Thyroid gland (tissue), 4 donors: ENCODE measurements around the gene MISP. TPM values are rescaled to one million over a fixed set of nuclear protein-coding genes. Genes with fewer than 3 reads are reported as not detected.

Source experiments
- DNase-seq, 2 donors: peaks; one replicate each; pipeline ENCODE4 v3.0.0-alpha.2; 2019
- H3K27ac ChIP-seq, 3 donors: fragments of 200-600 bp; sonication (generic); 1 replicate in 2 of 3; 2 replicates in 1 of 3; pipeline ENCODE4 v1.5.1; 2016 to 2019; ENCODE audit warnings: mild to moderate bottlenecking in 1 of 3, moderate library complexity in 1 of 3
- H3K27me3 ChIP-seq: fragments of 200-600 bp; sonication (generic); one replicate; pipeline ENCODE4 v1.5.1; 2019
- H3K36me3 ChIP-seq, 2 donors: fragments of 200-600 bp; sonication (generic); one replicate each; pipeline ENCODE4 v1.5.1; 2016 to 2019
- H3K4me1 ChIP-seq, 2 donors: fragments of 200-600 bp; sonication (generic); one replicate each; pipeline ENCODE4 v1.5.1; 2017 to 2019
- H3K4me3 ChIP-seq, 3 donors: fragments of 200-600 bp; sonication (generic); replicated peaks in 1 of 3; 1 replicate in 2 of 3; 2 replicates in 1 of 3; pipeline ENCODE4 v1.5.1; 2016; ENCODE audit warnings: mild to moderate bottlenecking in 1 of 3
- H3K9me3 ChIP-seq: fragments of 200-600 bp; sonication (generic); one replicate; pipeline ENCODE4 v1.5.1; 2017
- POLR2A ChIP-seq, 2 donors: fragments of 450-650 bp; IDR thresholded peaks; one replicate each; pipeline ENCODE4 v1.6.1; 2017; ENCODE audit warnings: antibody characterized with exemption in 2 of 2, mild to moderate bottlenecking in 2 of 2, moderate library complexity in 1 of 2
- WGBS, 2 donors: methylation state at CpG; one replicate each; pipeline ENCODE4 v1.1.5; 2017; 5-methylcytosine and 5-hydroxymethylcytosine counted together
- intact Hi-C: fragments of 100-400 bp; cut with DNase I; formaldehyde crosslinking; loops from one replicate; pipeline ENCODE4 v1.15.1; 2023
- total RNA-seq, 4 donors: library from RNA; depleted of rRNA; stranded (reverse); fragments of >200 nt; gene quantifications; one replicate each; pipeline ENCODE4 v1.2.3, GENCODE V29; 2016
- TF ChIP-seq, protein P1 (sequence below), 6 experiments: fragments of 200-600 bp in 3 of 6; fragments of 450-650 bp in 3 of 6; sonication (generic) in 3 of 6; IDR thresholded peaks; one replicate each; pipeline ENCODE4 v1.5.1; 2016 to 2019; ENCODE audit warnings: antibody characterized with exemption in 6 of 6, mild to moderate bottlenecking in 2 of 6, inconsistent platforms in 1 of 6, moderate library complexity in 1 of 6

Gene MISP
- total RNA-seq, 4 donors from 2014 or later: 0.63 to 0.68 TPM; not detected in 2

DNA sequence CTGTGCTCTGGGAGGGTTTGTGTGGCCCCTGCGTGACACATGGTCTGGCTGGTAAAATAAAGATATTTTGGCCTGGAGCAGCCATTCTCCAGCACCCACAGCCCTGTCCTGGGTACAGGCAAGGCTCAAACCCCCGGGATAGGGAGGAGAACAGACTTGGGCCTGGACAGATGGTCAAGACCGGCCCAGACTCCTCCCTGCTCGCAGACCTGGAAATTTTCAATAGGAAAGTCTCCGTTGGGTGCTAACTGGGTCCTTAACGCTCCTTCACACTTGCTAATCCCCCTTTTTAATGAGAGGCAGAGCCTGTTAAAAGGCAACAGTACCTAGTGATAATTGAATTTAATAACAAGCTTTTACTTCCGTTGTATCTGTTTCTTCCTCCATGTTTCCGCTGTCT is 39.7 kb upstream of the MISP start:
- WGBS, 2 donors: 80 to 84% methylated on average over 7 to 8 of the region's 8 CpGs
- peaks cover 7 to 22% of the 10 kb centered on the region in 2 donors for H3K4me1 ChIP-seq
- intact Hi-C loops: no loop called here
- TF ChIP-seq, protein P1, sequence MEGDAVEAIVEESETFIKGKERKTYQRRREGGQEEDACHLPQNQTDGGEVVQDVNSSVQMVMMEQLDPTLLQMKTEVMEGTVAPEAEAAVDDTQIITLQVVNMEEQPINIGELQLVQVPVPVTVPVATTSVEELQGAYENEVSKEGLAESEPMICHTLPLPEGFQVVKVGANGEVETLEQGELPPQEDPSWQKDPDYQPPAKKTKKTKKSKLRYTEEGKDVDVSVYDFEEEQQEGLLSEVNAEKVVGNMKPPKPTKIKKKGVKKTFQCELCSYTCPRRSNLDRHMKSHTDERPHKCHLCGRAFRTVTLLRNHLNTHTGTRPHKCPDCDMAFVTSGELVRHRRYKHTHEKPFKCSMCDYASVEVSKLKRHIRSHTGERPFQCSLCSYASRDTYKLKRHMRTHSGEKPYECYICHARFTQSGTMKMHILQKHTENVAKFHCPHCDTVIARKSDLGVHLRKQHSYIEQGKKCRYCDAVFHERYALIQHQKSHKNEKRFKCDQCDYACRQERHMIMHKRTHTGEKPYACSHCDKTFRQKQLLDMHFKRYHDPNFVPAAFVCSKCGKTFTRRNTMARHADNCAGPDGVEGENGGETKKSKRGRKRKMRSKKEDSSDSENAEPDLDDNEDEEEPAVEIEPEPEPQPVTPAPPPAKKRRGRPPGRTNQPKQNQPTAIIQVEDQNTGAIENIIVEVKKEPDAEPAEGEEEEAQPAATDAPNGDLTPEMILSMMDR (IDR thresholded peaks at IDR 0.05): no peak
- no peak for DNase-seq
- no peaks in the 10 kb centered on the region for H3K27me3 ChIP-seq
- no peaks in the 10 kb centered on the region for H3K36me3 ChIP-seq
- H3K9me3 ChIP-seq: no peaks in the 10 kb centered on the region
- no peak overlapping the region for H3K4me3 ChIP-seq
- H3K27ac ChIP-seq: no peak overlapping the region

DNA sequence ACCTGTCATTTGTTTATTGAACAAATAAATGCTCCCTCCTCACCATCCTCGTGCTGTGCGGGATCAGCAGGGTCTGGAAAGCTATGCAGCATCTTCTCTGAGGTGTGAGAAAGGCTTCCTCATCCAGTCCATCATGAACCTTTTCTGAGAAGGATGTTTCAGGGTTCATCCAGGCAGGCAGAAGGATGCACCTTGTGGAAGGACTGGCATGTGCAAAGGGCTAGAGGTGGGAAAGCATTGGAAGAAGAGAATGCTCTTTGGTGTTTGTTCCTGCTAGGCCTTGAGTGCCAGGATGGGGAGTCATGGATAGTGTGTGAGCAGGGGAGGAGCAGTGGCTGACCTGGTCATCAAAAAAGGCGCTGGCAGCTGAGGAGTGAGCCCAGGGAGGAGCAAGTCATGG is 35.6 kb upstream of the MISP start:
- Histone ChIP-seq H3K36me3 (no peaks in the 10 kb centered on the region), H3K4me3 (no peak overlapping the region), H3K27ac (no peak overlapping the region), H3K4me1 (peaks cover 4 to 18% of the 10 kb centered on the region in 2 donors), H3K27me3 (no peaks in the 10 kb centered on the region), H3K9me3 (no peaks in the 10 kb centered on the region)
- 93 to 98% methylated on average over 3 of the region's 3 CpGs for WGBS, 2 donors
- no peak for DNase-seq
- intact Hi-C loops: no loop called here
- TF ChIP-seq POLR2A (IDR thresholded peaks at IDR 0.05): no peak
- TF ChIP-seq, protein P1 (IDR thresholded peaks at IDR 0.05): no peak

DNA sequence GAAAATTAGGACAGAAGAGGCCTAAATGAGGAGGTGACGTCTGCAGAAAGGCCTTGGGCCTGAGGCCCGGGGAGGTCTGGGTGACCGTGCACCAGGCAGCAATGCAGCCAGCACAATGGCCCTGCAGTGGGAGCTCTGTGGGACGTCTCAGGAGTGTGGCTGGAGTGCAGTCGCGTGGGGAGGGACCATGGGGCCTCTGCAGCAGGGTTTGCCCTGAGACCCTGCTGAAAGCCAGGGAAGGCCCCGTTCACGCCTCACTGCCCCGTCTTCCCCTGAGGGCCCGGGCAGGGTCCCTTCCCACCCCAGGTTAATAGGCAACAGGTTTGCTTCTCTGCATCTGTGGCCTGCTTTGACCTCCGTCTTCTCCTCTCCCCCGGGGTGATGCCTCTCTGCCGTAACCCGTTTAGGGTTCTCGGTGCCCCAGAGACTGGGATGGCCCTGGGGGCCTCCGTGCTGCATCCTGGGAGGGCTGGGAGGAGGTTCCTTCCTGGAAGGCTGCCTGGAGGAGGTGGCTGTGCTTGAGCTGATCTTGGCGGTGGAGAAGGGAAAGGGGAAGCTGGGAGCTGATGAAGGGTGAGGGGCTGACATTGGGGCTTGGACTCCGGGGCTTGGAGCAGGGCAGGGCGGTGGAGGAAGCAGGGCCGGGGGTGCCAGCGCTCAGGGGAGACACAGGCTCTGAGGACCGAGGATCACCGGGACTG is 32.5 kb upstream of the MISP start:
- Histone ChIP-seq H3K4me1 (peaks cover 4 to 30% of the 10 kb centered on the region in 2 donors), H3K4me3 (no peak overlapping the region), H3K27me3 (no peaks in the 10 kb centered on the region), H3K36me3 (no peaks in the 10 kb centered on the region), H3K27ac (peak overlapping the region in 2 of 3 donors; percentile 47 to 58), H3K9me3 (no peaks in the 10 kb centered on the region)
- DNase-seq: no peak
- intact Hi-C loops: no loop called here
- no peak for TF ChIP-seq POLR2A (IDR thresholded peaks at IDR 0.05)
- TF ChIP-seq, protein P1 (IDR thresholded peaks at IDR 0.05): no peak
- 54 to 57% methylated on average over 15 to 22 of the region's 23 CpGs for WGBS, 2 donors

DNA sequence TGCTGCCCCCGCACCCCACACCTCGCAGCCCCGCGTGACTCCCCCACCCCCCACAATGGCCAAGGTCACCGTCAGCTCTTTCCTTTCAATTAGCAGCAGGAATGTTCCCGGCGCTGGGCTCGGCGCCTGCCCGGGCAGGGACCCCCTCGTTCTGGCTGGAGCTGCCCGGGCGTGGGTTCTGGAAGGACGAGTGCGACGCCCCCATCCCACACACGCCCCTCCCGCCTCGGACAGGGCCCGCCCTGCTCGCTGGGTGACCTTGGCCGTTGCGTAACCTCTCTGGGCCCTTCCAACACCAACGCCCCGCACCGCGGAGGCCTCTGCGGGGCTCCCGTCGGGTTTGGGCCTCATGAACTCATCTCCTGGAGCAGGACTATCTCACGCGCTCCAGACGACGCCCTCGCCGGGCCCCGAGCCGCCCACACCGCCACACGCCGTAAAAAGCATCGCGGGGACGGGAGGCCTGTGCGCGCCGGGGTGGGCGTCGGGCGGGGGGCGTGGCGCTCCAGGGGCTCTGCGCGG is 31.9 kb upstream of the MISP start:
- Histone ChIP-seq H3K9me3 (no peaks in the 10 kb centered on the region), H3K4me3 (peak overlapping the region in 1 of 3 donors; percentile 6), H3K36me3 (no peaks in the 10 kb centered on the region), H3K27ac (peak overlapping the region in 2 of 3 donors; percentile 47 to 58), H3K4me1 (peaks cover 4 to 30% of the 10 kb centered on the region in 2 donors), H3K27me3 (no peaks in the 10 kb centered on the region)
- WGBS, 2 donors: 25 to 29% methylated on average over 2 to 4 of the region's 54 CpGs
- TF ChIP-seq, protein P1 (IDR thresholded peaks at IDR 0.05): no peak
- no peak for TF ChIP-seq POLR2A (IDR thresholded peaks at IDR 0.05)
- DNase-seq: peak in 1 of 2 donors; percentile 21
- intact Hi-C loops: no loop called here

DNA sequence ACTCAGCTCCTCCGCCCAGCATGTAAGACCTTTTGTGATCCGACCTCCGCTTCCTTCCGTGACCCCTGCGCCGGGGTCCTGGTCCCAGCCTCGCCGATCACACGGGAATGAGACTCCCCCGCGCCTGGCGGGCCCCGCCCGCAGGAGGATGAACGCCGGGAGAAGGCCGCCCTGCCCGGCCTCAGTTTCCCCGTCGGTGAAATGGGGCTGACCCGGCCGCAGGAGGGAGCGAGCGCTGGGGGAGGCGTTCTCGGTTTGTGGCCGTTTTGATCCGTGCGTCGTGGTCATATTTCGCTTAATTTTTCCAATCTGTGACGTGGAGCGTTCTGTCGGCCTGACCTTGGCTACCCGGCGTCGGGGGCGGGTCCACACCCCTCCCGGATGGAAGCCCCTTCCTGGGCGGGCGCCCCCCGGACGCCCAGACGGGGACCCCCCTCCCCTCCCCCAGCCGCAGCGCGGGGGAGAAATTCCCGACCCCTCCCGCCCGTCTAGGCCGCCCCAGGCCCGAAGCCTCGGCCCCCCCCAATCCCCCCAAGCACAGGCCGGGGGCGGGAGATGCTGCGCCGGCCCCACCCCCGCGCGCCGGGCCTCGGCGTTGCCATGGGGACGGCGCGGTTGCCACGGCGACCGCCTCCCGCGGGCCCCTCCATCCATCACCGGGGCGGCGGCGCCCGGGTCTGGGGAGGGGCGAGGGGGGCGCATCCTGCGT is 31.1 kb upstream of the MISP start:
- TF ChIP-seq POLR2A (IDR thresholded peaks at IDR 0.05): no peak
- TF ChIP-seq, protein P1 (IDR thresholded peaks at IDR 0.05): no peak
- H3K36me3 ChIP-seq: no peaks in the 10 kb centered on the region
- H3K4me3 ChIP-seq: peak overlapping the region in 1 of 3 donors; percentile 6
- H3K27ac ChIP-seq: peak overlapping the region in 1 of 3 donors; percentile 58
- intact Hi-C loops: no loop called here
- H3K4me1 ChIP-seq: peaks cover 4 to 30% of the 10 kb centered on the region in 2 donors
- H3K27me3 ChIP-seq: no peaks in the 10 kb centered on the region
- no peaks in the 10 kb centered on the region for H3K9me3 ChIP-seq
- WGBS, 2 donors: 33 to 43% methylated on average over 3 to 23 of the region's 79 CpGs
- no peak for DNase-seq
